LNCAP (cell line): ENCODE results near the gene KRTAP2-1.
"Not testable (repeated sequence)": the region's sequence is repeated elsewhere in the genome, so short reads cannot be mapped to it uniquely, and the experiment has no call there.

Source experiments
- CTCF ChIP-seq: fragments of 450-650 bp; IDR thresholded peaks from 2 replicates; pipeline ENCODE4 v1.5.1; 2017; ENCODE audit warnings: mild to moderate bottlenecking

Gene KRTAP2-1

DNA sequence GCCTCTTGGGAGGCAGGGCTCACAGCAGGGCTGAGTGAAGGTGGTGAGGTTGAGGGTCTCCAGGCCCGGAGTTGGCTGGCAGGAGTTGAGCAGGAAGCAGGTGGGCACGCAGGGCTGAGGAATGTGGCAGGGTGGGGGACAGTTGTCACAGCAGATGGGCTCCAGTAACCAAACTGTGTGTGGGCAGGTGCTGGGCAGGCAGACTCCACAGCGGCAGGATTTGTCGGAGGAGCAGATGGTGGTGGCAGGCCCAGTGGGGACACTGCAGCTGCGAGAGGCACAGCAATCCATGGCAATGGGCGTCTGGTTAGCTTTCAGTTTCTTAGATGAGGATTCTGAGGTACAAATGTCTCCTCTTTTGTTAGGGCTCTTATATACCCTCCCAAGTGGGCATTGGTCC is 47.6 kb downstream of the KRTAP2-1 start, which contains the start of gene KRTAP3-2:
TSS of gene KRTAP3-2 (minus strand) at position 344 of the 400 bp plus-strand sequence. CDS start at position 291, 53 bp downstream.
- not testable (repeated sequence) for TF ChIP-seq CTCF

GRCh38 chr17:40997361-40997760 is 49.8 kb downstream of the KRTAP2-1 start:
- TF ChIP-seq CTCF: no peak

DNA sequence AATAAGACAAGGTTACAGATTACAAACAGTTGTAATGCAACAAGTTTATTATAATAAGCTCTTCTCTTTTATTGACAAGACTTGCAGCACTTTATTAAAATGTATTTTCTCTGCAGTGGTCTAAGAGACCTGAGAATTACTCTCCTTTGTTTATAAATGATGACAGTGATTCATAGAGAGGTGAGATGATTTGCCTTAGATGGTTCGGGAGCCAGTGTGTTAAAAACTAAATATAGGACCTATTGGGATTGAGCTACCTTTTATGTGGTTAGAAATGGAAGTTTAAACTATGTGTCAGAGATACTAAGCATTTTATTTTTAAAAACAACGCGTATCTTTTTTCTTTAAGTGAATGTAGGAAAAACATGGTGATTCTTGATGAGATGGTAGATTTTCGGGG is 50.3 kb downstream of the KRTAP2-1 start:
- no peak for TF ChIP-seq CTCF
